ENCODE results near the gene CPNE1. TPM values are rescaled to one million over a fixed set of nuclear protein-coding genes. Genes with fewer than 3 reads are reported as not detected.

The CPNE1 gene
- total RNA-seq, 4 donors from 2014 or later: 43.3 to 238 (median 103) TPM

GRCh38 chr20:35619196-35620095, 45.3 kb downstream of the CPNE1 start:
- no peaks in the 10 kb centered on the region for H3K9me3 ChIP-seq
- H3K27ac ChIP-seq: no peak overlapping the region
- H3K4me1 ChIP-seq: peaks cover 38% of the 10 kb centered on the region
- peak in 1 of 2 donors; percentile 88 for DNase-seq (ENCODE audit: low spot score in 2 of 2)
- TF ChIP-seq EP300 (IDR thresholded peaks at IDR 0.05): no peak
- WGBS: 11% methylated on average over 21 of the region's 49 CpGs
- peak overlapping the region; percentile 61 for H3K4me3 ChIP-seq
- no peaks in the 10 kb centered on the region for H3K27me3 ChIP-seq
- peaks cover 7% of the 10 kb centered on the region for H3K36me3 ChIP-seq

- DNase-seq (ENCODE audit: low spot score in 2 of 2): no peak
- Histone ChIP-seq H3K36me3 (peaks cover 7% of the 10 kb centered on the region), H3K27ac (no peak overlapping the region), H3K27me3 (no peaks in the 10 kb centered on the region), H3K4me3 (peak overlapping the region; percentile 61), H3K9me3 (no peaks in the 10 kb centered on the region), H3K4me1 (peaks cover 38% of the 10 kb centered on the region)
- WGBS: 1% methylated on average over 15 of the region's 35 CpGs
- TF ChIP-seq POLR2A (IDR thresholded peaks at IDR 0.05) (no peak), EP300 (IDR thresholded peaks at IDR 0.05) (no peak), POLR2AphosphoS5 (IDR thresholded peaks at IDR 0.05) (no peak)
- TF ChIP-seq, protein P1, sequence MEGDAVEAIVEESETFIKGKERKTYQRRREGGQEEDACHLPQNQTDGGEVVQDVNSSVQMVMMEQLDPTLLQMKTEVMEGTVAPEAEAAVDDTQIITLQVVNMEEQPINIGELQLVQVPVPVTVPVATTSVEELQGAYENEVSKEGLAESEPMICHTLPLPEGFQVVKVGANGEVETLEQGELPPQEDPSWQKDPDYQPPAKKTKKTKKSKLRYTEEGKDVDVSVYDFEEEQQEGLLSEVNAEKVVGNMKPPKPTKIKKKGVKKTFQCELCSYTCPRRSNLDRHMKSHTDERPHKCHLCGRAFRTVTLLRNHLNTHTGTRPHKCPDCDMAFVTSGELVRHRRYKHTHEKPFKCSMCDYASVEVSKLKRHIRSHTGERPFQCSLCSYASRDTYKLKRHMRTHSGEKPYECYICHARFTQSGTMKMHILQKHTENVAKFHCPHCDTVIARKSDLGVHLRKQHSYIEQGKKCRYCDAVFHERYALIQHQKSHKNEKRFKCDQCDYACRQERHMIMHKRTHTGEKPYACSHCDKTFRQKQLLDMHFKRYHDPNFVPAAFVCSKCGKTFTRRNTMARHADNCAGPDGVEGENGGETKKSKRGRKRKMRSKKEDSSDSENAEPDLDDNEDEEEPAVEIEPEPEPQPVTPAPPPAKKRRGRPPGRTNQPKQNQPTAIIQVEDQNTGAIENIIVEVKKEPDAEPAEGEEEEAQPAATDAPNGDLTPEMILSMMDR (IDR thresholded peaks at IDR 0.05): no peak
These were observed 46.2 kb downstream of the CPNE1 start for GRCh38 chr20:35618263-35619131.

GRCh38 chr20:35617397-35618262, 47.1 kb downstream of the CPNE1 start:
- Histone ChIP-seq H3K4me3 (peak overlapping the region; percentile 61), H3K27me3 (no peaks in the 10 kb centered on the region), H3K27ac (no peak overlapping the region), H3K36me3 (no peaks in the 10 kb centered on the region), H3K4me1 (peaks cover 38% of the 10 kb centered on the region), H3K9me3 (no peaks in the 10 kb centered on the region)
- TF ChIP-seq EP300 (IDR thresholded peaks at IDR 0.05): no peak
- TF ChIP-seq, protein P1 (IDR thresholded peaks at IDR 0.05): peak; percentile 11 to 16
- no peak for TF ChIP-seq POLR2AphosphoS5 (IDR thresholded peaks at IDR 0.05)
- DNase-seq (ENCODE audit: low spot score in 2 of 2): peak in 1 of 2 donors; percentile 75
- WGBS: 19% methylated on average over 11 of the region's 22 CpGs

- TF ChIP-seq EP300 (IDR thresholded peaks at IDR 0.05): no peak
- TF ChIP-seq POLR2AphosphoS5 (IDR thresholded peaks at IDR 0.05): no peak
- TF ChIP-seq, protein P1 (IDR thresholded peaks at IDR 0.05): no peak
- no peak overlapping the region for H3K27ac ChIP-seq
- 5% methylated on average over 51 of the region's 57 CpGs for WGBS
- H3K9me3 ChIP-seq: no peaks in the 10 kb centered on the region
- H3K36me3 ChIP-seq: no peaks in the 10 kb centered on the region
- DNase-seq (ENCODE audit: low spot score in 2 of 2): peak; percentile 94 to 95
- H3K4me3 ChIP-seq: peak overlapping the region; percentile 61
- no peaks in the 10 kb centered on the region for H3K27me3 ChIP-seq
- H3K4me1 ChIP-seq: peaks cover 38% of the 10 kb centered on the region
These were observed 48.0 kb downstream of the CPNE1 start for GRCh38 chr20:35616465-35617396.
